ENCODE measurements around the gene SCGB1A1. TPM values are rescaled to one million over a fixed set of nuclear protein-coding genes. Genes with fewer than 3 reads are reported as not detected.

SCGB1A1 gene
- total RNA-seq, 2 experiments from 2014 or later, result not detected

DNA sequence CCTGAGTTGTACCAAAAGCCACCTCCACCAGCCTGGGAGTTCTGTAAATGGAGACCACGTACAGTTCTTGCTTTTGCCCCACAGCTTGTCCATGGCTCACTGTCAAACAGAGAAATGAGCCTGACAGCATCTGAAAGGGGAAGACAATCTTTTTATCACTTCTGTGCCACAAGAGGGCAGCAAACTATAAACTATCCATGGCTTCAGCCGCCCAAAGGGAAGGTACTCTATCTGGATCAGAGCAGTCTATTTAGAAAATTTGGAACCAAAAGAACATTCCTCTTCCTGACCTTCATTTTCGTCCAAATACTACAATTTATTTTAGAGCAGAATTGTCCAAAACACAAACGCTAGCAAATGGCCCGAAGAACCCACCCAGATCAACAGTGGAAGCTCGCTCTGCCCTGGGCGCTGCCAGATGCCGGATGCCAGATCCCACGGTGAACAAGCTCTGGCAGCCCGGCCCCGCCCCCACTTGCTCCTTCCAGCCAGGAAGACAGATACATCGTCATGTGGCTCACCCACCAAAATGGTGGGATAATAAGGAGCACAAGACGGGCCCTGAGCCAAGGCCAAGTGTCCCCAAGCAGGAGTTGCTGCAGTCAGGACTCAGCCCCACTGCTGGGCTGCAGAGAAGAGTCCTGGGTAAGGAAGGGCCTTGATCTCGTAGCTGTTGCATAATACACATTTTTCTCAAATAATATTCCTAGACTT lies 23.9 kb upstream of the SCGB1A1 start:
- POLR2A ChIA-PET, result interaction anchor here (0.6 to 1.0 kb wide), 2 partner anchors 9 to 246 kb away, joined by 5 to 6 read pairs; no protein-coding TSS in a partner anchor
- no peaks in the 10 kb centered on the region for H3K36me3 ChIP-seq (ENCODE audit: insufficient read depth, low read length)
- no peak overlapping the region for H2AFZ ChIP-seq (ENCODE audit: low read length)
- H3K4me3 ChIP-seq (ENCODE audit: low read depth, low read length, poor library complexity, severe bottlenecking), result no peak overlapping the region
- no peaks in the 10 kb centered on the region for H3K4me1 ChIP-seq (ENCODE audit: insufficient read depth, low read length, poor library complexity, severe bottlenecking)
- DNase-seq (ENCODE audit: low spot score), result peak; percentile 69
- intact Hi-C loops (cut with micrococcal nuclease; ENCODE audit: unreplicated experiment), result loop anchor here (1.0 kb wide), 1 partner anchor 147 kb away; no protein-coding TSS in a partner anchor
- no peaks in the 10 kb centered on the region for H3K9me3 ChIP-seq (ENCODE audit: low read length)
- no peaks in the 10 kb centered on the region for H3K9me2 ChIP-seq (ENCODE audit: insufficient read depth, low read length)
- H4K20me1 ChIP-seq (ENCODE audit: insufficient read depth, low read length), result no peaks in the 10 kb centered on the region
- CTCF ChIA-PET (ENCODE audit: unreplicated experiment), result interaction anchor here (0.5 to 1.1 kb wide), 2 partner anchors 30 to 148 kb away, joined by 3 to 4 read pairs; no protein-coding TSS in a partner anchor
- no peak overlapping the region for H3K27ac ChIP-seq (ENCODE audit: low read depth, low read length, poor library complexity, severe bottlenecking)
- H3K4me2 ChIP-seq (ENCODE audit: low read length), result no peak overlapping the region
- H3K79me2 ChIP-seq (ENCODE audit: insufficient read depth, low read depth, low read length), result no peaks in the 10 kb centered on the region
- TF ChIP-seq, protein P1, sequence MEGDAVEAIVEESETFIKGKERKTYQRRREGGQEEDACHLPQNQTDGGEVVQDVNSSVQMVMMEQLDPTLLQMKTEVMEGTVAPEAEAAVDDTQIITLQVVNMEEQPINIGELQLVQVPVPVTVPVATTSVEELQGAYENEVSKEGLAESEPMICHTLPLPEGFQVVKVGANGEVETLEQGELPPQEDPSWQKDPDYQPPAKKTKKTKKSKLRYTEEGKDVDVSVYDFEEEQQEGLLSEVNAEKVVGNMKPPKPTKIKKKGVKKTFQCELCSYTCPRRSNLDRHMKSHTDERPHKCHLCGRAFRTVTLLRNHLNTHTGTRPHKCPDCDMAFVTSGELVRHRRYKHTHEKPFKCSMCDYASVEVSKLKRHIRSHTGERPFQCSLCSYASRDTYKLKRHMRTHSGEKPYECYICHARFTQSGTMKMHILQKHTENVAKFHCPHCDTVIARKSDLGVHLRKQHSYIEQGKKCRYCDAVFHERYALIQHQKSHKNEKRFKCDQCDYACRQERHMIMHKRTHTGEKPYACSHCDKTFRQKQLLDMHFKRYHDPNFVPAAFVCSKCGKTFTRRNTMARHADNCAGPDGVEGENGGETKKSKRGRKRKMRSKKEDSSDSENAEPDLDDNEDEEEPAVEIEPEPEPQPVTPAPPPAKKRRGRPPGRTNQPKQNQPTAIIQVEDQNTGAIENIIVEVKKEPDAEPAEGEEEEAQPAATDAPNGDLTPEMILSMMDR (conservative IDR thresholded peaks at IDR 0.05; ENCODE audit: low read length), result peak; percentile 90
- TF ChIP-seq EZH2phosphoT487 (IDR thresholded peaks at IDR 0.05; ENCODE audit: borderline replicate concordance, low read depth, low read length), result no peak
- no TSS peak for BruUV-seq (replicated peaks)

DNA sequence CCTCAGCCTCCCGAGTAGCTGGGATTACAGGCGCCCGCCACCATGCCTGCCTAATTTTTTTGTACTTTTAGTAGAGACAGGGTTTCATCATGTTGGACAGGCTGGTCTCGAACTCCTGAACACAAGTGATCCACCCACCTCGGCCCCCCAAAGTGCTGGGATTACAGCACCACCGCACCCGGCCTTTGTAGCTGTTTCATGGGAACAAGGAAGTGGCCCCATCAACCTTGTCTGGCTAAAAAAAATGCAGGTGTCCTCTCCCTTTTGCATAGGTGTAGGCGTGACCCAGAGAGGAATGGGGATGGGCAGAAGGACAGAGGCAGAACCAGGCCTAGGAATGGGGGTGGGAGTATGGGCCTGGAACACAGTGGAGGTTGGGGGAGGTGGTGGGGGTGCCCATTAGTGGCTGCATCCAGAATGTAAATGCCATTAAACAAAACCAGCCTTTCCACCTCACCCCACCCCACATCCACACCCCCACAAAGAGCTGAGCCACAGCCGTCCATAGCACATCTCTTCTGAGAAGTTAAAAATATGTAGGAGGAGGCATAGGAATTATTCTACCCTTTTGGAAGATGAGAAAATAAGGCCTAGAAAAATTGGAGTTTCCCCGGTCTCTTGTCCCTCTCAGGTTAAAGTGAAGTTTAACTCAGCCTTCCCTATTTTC lies 22.8 kb upstream of the SCGB1A1 start:
- H2AFZ ChIP-seq (ENCODE audit: low read length), result no peak overlapping the region
- no peaks in the 10 kb centered on the region for H3K36me3 ChIP-seq (ENCODE audit: insufficient read depth, low read length)
- no peaks in the 10 kb centered on the region for H4K20me1 ChIP-seq (ENCODE audit: insufficient read depth, low read length)
- TF ChIP-seq EZH2phosphoT487 (IDR thresholded peaks at IDR 0.05; ENCODE audit: borderline replicate concordance, low read depth, low read length), result no peak
- TF ChIP-seq, protein P1 (conservative IDR thresholded peaks at IDR 0.05; ENCODE audit: low read length), result no peak
- BruUV-seq (replicated peaks), result no TSS peak
- ChIA-PET POLR2A (no interaction called here), CTCF (ENCODE audit: unreplicated experiment) (interaction anchor here (0.6 to 1.1 kb wide), 2 partner anchors 147 kb away, joined by 4 read pairs; no protein-coding TSS in a partner anchor)
- no peak overlapping the region for H3K4me3 ChIP-seq (ENCODE audit: low read depth, low read length, poor library complexity, severe bottlenecking)
- intact Hi-C loops (cut with micrococcal nuclease; ENCODE audit: unreplicated experiment), result loop anchor here (1.0 kb wide), 1 partner anchor 146 kb away; no protein-coding TSS in a partner anchor
- H3K27ac ChIP-seq (ENCODE audit: low read depth, low read length, poor library complexity, severe bottlenecking), result no peak overlapping the region
- H3K9me2 ChIP-seq (ENCODE audit: insufficient read depth, low read length), result no peaks in the 10 kb centered on the region
- H3K4me2 ChIP-seq (ENCODE audit: low read length), result no peak overlapping the region
- no peaks in the 10 kb centered on the region for H3K9me3 ChIP-seq (ENCODE audit: low read length)
- no peaks in the 10 kb centered on the region for H3K4me1 ChIP-seq (ENCODE audit: insufficient read depth, low read length, poor library complexity, severe bottlenecking)
- no peaks in the 10 kb centered on the region for H3K79me2 ChIP-seq (ENCODE audit: insufficient read depth, low read depth, low read length)
- DNase-seq (ENCODE audit: low spot score), result no peak
